GM21825 (cell line): ENCODE results near the gene DNAJB13.

Experiments used
- ATAC-seq: cut with Tn5 transposase; IDR thresholded peaks from one replicate; pipeline ENCODE4 v1.9.1; 2021; ENCODE audit warnings: mild to moderate bottlenecking, moderate library complexity; ENCODE audit not compliant: unreplicated experiment

DNAJB13 gene

DNA sequence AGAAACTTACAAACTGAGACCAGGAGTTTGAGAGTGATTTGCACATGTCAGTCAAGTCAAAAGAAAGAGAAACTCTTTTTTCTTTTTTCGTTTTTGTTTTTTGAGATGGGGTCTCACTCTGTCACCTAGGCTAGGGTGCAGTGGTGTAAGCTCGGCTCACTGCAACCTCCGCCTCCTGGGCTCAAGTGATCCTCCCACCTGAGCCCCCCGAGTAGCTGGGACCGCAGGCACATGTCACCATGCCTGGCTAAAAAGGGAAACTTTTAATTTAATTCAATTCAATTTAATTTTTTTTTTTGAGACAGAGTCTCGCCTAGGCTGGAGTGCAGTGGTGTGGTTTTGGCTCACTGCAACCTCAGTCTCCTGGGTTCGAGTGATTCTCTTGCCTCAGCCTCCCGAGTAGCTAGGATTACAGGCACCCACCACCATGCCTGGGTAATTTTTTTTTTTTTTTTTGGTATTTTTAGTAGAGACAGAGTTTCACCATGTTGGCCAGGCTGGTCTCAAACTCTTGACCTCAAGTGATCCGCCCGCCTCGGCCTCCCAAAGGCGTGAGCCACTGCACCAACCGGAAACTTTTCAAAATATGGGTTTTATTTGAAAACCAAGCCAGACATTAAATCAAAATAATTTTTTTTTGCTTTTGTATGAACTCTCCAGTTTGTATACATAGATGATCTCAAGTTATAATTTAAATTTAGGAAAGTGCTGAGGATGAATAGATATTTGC, 48.2 kb downstream of the DNAJB13 start:
- ATAC-seq, result no peak

DNA sequence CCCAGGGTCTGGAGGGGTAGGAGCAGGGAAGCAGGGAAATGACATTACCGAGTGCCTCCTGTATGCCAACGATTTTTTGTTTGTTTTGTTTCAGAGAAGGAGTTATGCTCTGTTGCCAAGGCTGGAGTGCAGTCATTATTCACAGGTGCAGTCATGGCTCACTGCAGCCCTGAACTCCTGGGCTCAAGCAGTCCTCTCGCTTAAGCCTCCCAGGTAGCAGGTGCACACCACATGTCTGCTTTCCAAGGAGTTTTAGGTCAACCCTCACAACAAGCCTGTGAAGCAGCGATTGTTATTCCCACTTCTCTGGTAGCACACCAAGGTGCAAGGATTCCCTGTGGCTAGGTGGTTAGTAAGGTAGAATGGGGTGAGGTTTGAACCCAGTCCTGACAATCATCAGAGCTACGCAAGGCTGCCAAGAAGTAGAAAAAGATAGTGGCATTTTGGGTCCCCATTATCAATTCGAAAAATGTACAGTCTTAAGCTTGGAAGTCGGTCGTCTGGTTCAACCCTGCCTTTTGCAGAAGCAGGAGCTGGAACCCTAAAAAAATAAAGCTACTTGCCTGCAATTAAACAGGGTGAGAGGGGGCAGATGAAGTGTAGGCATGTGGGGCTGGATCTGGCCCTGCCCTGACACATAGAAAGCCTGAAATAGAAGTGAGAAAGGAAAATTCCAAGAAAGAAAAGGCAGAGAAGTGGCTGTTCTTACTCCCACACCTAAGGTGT, 48.9 kb downstream of the DNAJB13 start:
- ATAC-seq, result no peak

DNA sequence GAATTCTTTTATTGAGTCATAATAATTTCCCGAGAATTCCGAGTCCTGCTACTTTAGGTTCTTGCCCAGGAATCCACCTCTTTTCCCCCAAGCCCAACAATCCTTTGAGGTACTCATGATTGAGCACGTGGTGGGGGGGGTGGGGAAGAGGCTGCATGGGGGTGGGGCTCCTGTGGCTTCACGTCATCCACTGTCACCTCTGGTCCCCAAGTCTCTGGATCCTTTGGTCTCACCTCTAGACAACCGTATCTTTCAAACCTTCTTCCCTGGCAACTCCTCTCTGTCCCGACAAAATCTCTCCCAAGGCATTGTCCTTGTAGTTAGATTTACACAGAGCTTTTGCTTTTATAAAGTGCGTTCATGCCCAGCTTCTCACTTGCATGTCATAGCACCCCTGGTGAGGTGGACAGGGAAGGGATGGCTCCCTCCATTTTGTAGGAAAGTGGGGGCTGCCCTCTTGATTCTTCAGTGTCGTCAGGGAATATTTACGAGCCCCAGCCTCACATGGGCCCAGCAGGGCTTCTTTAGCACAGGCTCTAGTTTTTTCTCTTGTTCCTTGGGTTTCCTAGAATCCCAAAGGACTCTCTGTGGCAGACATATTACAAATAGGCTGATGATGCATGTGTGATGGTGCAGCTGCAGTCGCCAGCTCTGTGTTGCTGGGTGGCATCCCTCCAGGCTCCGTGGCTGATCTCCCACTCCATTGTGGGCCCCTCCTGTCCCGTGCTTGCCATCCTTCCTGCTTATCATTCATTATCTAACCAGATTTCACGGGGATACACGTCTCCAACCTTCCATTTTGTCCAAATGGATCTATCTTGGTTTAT, 49.7 kb downstream of the DNAJB13 start:
- no peak for ATAC-seq

DNA sequence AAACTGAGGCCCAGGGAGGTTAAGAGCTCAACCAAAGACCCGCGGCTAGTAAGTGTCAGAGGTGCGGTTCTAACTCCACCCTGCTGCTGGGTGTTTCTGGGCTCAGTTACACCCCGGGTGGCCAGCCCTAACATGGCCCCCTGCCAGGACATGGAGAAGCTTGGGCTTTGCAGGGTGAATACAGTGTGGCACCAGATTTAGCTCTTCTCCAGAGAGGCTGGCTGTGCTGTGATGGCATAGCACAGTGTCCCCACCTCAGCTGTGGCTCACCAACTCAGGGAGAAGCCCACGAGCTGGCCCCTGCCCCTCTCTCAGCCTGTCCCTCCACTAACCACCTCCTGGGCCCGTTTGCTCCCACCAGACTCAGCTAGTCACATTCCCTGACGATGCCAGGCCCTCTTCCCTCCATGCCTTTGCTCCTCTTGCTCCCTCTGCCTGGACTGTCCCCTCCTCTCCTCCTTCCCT, 51.0 kb downstream of the DNAJB13 start:
- no peak for ATAC-seq

DNA sequence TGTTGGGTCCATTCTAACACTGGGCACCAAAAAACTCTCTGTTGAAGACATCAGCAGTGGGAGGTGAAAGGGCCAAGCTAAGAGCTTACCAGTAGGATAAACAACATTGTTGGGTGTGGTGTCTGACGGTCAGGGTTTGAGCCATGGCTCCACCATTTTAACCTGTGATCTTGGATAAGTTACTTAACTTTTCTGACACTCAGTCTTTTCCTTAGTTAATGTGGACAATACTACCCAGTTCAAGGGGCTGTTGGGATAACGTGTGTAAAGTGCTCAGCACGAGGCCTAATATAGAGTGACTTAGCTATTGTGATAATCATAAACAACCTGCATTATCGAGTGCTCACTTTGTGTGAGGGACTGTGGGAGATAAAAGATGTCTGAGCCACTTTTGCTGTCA, 52.0 kb downstream of the DNAJB13 start:
- no peak for ATAC-seq

DNA sequence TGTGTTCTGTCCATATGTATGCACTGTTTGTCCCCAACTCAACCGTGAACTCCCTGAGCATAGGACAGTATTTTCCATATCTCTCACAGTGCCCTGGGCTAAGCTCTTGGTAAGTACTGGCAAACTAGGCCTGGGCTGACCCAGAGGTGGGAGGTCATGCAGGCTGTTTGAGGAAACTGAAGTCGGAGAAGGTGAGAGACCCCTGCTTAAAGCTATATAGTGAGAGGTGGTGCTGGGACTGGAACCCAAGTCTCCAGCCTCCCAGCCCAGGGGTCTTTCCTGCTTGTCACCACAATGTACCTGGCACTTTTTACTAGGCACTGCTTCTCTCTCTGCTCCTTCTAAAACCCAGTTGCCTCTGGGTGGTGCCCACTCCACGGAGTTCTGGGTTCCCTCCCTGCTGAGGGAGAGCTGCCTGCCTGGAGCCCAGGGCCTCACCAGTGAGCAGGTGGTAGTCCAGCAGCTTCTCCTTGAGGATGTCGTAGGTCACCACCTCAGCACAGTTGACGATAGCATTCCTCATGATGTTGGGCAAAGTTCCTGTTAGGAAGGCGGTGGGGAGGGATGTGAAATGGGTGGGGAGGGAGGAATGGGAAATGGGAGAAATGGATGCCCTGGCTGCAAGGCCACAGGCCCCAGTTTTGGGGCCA, 53.3 kb downstream of the DNAJB13 start:
- ATAC-seq, result no peak

DNA sequence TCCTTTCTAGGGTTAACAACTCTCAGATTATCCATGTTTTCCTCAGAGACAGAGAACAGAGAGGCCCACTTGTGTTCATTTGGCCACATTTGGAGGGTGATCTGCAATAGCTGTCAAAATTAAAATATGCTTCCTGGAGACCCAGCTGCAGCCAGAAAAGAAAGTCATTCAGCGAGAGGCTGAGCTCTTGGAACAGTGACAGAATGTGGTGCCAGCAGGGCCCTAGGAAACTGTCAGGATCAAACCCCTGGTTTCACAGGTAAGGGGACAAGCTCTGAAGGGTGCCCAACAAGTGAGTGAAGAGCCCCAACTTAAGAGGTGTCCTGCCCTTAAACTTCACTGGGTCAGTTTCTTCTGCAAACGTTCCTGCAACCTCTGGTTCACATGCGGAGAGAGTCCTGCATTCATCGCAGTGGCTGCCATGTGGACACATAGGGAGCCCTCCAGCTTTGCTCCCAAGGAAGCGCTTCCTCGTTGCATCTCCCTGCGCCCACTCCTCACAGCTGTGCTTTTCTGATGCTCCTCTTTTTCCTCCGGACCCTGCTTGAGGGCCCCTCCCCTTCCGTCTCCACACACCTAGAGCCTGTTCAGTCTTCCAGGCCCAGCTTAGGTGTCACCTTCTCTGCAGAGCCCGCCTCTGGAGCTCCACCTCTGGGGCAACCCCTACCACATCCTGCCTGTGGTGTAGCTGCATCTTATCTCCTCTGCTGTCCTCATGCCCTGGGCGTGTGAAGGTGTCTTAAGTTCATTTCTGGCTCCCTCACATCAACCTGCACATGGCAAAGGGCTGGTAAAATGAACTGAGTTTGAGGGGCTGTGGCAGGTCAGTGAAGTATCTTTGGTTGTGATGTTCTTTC, 54.2 kb downstream of the DNAJB13 start:
- ATAC-seq, result no peak

DNA sequence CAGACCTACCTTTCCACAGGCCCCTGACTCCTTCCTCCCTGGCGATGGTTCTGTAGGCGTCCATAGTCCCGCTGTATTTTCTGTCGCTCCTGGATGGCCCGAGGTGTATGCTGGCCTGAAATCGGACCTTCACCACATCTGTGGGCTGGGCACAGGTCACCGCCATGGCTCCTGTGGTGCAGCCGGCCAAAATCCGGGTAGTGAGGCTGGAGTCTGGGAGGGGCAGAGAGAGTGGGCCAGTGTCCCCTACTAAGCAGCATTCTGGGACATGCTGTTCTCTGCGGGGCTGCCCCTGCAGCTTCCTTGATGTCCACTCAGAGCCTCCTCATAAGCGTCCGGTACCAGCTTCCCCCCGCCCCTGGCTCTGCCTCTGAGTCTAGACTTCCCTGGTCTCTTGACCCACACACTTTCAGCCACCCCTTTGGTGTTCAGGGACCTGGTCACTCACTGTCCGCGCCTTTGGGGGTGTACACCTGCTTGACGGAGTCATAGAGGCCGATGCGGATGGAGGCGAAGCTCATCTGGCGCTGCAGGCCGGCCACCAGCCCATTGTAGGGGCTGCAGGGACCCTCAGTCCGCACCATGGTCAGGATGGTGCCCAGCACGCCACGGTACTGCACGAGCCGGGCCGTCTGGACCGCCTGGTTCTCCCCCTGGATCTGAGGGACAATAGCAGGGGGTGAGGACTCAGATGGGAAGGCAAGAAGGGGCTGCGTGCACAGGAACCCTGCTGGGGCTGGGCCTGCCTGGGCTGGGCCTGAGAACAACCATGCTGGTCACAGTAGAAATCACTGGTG, 55.1 kb downstream of the DNAJB13 start:
- ATAC-seq, result no peak

DNA sequence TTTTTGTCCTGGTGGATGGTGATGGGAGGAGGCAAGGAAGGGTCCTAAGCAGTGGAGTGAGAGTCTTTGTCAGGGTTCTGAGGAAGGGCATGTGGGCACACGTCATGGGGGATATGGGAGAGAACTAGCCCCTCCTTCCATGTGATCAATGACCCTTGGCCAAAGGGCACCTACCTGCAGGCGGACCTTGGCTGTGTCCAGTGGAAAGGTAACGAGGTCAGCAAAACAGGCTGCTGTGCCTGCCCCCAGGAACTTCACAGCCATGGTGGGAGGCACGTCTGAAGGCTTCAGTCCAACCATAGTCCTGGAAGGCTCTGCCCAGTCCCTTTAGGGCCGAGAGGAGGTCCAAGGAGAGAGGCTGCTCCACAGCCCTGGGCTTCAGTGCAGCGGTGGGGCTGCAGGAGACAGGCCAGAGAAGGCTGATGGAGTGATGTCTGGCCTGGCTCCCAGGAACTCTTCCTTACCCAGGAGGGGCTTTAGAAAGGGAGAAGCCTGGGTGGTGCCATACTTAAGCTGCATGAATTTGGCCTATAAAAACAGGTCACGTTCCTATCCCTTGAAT, 56.0 kb downstream of the DNAJB13 start:
- no peak for ATAC-seq

DNA sequence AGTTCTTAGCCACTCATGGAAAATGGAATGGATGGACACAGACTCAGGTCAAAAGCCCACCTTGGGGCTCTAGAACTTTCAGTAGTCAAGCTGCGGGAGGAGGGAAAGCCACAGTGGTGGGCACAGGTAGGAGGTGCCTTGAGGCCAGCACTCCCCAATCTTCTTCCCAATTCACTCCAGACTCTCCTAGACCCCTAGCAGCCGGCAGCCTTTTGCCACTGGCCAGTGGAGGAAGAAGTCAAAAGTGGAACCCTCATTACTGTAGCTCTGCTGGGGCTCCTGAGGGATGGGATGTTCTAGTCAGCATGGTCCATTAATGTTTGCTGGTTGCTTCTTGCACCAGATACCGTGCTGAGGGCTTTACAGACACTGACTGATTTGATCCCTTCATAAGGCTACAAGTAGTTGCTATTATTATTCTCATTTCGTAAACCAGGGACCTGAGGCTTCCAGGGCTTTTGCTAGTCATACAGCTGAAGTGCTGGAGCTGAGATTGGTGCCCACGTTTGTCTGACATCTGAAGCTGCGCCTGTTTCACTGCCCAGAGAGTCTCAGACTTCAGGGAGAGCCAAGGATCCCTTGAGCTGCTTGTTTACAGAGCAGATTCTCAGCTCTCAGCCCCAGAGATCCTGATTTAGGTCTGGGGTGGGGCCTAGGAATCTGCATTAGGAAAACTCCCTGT, 57.0 kb downstream of the DNAJB13 start:
- no peak for ATAC-seq

DNA sequence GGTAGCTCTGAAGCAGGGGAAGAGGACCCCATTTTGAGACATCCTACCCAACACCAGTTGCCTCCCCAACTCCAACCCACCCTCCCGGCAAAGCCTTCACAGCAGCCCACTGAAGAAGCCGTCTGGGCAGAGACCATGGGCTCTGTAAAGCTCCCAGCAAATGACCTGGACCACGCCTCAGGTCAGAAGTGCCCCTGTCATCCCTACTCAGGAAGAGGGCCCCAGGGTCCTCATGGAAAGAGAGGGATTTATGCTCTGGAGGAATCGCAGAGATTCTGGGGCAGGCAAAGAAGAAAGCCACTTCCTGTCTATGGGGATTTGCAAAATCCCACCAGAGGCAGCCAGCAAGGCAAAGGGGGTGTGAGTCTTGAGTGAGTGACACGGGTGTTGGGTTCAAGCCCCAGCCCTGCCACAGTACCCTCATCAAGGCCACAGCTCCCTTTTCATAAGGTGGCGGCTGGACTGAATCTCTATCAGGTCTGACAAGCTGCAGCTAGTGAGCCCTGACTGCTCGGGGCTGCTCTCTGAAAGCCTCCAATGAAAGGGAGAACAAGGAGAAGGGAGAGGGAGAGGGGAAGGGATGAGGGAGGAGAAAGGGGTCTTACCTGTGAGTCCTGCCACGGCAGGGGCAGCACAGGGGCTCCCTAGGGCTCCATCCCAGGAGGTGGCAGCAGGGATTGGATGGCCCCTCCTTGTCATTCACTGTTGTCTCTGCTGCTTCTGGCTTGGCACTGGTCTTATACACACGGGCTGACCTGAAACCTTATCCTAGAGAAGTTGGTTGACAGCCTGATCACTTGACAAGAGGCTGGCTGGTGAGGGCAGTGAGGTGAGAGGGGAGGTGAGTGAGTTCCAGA, 57.8 kb downstream of the DNAJB13 start, which contains the start of gene UCP3:
TSS of gene UCP3 (minus strand) at position 713 of the 857 bp plus-strand sequence. CDS start 2,043 bp downstream, outside the sequence.
- ATAC-seq, result no peak

DNA sequence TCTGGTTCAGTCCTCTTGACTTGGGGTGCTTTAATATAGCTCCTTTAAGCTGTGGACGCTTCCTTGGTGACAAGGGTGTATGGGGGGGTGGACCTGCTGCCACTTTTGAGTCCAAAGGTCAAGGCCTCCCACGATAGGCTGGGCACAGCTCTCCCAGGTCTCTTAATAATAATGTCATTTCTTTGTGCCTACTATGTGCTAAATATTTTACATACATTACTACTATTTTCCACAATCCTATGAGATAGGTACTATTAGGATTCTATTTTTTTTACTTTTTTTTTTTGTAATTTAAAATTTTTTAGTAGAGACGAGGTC, 58.4 kb downstream of the DNAJB13 start:
- ATAC-seq, result no peak

DNA sequence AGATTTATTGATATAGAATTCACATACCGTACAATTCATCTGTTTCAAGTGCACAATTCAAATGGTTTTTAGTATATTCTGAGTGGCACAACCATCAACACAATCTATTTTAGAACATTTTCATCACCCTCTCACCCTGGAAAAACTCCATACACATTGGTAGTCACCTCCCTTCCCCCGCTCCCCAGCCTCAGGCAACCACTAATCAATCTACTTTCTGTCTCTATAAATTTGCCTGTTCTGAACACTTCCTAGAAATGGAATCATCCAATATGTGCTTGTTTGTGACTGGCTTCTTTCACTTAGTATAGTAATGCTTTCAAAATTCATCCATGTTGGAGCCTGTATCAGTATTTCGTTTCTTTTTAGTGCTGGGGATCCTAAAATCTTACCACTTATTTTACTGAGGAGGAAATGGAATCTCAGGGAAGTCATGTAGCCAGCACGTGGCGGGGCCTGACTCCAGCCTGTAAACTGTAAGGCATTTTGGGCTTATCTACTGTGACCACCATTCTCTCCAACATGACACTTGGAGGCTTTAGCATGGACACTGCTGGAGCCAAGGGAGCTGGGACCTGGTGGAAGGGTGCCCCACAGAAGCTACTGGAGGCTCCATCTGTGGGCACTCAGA, 59.0 kb downstream of the DNAJB13 start:
- no peak for ATAC-seq

DNA sequence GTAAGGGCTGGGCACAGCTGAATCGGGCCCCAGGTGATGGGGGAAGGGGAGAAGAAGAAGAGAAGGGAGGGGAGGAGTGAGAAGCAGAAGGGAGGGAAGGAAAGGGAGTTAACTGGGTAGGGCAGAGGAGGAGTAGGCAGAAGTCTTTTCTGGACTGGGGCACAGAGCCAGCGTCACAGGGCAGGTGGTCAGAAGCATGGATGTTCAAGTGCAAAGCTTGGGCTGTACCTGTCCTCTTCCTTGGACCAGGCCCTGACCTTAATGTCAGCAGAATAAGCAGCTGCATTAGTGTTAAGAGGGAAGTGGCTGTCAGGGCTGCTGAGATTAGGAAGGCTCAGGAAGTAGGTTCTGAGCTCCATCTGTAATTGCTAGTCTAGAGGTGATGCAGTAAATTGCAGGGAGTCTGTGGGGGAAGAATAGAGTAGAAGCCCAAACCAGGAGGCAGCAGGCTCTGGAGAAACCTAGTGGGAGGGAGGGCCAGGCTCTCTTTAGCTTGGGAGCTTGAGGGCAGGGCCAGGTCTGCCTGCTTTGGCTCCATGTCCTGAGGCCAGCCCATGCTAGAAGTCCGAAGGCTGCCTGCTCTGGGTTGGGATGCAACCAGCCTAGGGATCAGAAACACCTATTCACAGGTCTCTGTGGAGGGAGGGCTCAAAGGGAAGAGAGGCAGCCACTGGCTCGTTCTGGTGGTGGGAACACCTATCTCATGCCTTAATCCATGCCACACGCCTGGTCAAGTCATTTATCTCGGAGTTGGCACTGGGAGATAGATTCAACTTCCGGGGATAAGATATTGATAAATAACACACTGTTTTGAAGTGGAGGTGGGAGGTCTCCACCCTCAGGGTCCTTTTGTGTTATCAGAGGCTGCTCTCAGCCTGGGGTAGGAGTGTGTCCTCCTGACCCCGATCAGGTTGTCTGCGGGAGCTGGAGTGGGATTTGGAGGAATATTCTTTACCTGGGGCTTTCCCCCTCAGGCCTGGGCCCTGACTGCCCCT, 59.8 kb downstream of the DNAJB13 start:
- ATAC-seq, result no peak

DNA sequence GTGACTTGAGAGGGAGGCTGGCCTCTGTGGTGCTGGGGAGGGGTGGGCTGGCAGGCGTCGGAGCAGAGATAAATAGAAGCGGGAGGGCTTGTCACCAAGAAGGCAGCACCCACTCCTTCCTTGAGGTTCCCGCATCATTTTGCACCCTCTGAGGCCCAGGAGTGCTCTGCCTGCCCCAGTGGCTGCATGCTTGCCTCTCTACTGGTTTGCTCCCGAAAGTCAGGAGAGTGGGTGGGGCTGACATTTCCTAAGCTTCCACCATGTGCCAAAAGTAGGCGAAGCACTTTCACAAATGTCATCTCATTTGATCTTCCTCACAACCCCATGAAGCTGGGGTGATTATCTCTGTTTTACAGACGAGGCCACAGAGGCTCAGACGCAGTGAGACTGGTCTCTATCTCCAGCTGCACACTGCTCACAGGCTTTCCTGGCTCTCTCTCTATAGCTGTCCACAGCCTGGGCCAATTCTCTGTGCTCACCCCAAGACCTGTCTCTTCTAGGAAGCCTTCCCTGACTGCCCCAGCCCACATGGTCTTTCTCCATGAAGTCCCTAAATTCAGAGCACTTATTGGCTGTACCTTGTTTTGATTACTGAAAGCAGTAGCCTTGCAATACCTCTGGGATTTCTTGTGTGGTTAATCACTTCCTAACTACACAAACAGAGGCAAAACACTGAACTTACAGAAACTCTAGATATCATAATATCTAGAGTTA, 60.7 kb downstream of the DNAJB13 start:
- peak; percentile 81 for ATAC-seq
